ENCODE measurements around the gene ACSL3.

GRCh38 chr2:222982909-222983265 is 122.1 kb downstream of the ACSL3 start:
- TF ChIP-seq CTCF (IDR thresholded peaks at IDR 0.05; ENCODE audit: poor library complexity, severe bottlenecking) (no peak), EZH2 (IDR thresholded peaks at IDR 0.05; ENCODE audit: borderline replicate concordance, insufficient read depth, low read length, poor library complexity, severe bottlenecking) (no peak), REST (IDR thresholded peaks at IDR 0.05; ENCODE audit: borderline replicate concordance) (no peak), RAD21 (conservative IDR thresholded peaks at IDR 0.05) (no peak), SMC3 (conservative IDR thresholded peaks at IDR 0.05; ENCODE audit: poor library complexity) (no peak), POLR2AphosphoS5 (IDR thresholded peaks at IDR 0.05) (no peak)

All from neural cell (in vitro differentiated cells).